ENCODE results near the gene BACE2. TPM values are rescaled to one million over a fixed set of nuclear protein-coding genes. Genes with fewer than 3 reads are reported as not detected.

The BACE2 gene
- total and polyA plus RNA-seq, 11 donors: 3.8 to 30.3 (median 15.6) TPM

DNA sequence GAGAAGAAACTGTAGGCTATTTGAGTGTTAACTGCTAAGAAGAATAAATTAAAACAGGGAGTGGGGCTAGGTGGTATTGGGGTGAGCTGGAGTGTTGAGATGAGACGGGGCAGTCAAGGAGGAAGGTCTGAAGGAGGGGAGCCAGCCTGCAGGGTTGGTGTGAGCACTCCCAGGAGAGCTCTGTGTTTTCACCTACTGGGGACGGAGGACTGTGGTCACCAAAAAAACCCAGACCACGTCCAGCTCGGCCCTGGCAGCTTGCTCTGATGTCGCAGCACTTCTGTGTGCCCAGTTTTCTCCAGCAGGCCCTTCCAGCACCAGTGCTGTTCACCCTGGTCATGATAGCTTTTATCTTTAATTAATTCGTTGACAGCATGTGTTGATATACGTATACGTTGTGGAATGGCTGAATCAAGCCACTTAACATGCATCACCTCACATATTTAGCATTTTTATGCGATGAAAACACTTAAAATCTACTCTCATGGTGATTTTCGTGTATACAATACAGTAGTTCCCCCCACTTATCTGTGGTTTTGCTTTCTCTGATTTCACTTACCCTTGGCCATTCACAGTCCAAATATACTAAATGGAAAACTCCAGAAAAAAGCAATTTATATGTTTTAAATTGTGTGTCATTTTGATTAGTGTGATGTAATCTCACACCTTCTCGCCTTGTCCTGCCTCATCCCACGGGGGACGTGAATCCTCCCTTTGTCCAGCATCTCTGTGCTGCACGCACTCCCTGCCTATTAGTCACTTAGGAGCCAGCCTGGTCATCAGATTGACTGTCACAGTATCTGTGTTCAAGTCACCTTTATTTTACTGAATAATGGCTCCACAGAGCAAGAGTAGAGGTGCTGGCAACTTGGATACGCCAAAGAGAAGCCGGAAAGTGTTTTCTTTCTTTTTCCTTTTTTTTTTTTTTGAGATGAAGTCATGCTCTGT is 161.0 kb downstream of the BACE2 start:
- intact Hi-C loops (cut with DNase I): no loop called here
- TF ChIP-seq POLR2A (IDR thresholded peaks at IDR 0.05): no peak
- TF ChIP-seq, protein P1, sequence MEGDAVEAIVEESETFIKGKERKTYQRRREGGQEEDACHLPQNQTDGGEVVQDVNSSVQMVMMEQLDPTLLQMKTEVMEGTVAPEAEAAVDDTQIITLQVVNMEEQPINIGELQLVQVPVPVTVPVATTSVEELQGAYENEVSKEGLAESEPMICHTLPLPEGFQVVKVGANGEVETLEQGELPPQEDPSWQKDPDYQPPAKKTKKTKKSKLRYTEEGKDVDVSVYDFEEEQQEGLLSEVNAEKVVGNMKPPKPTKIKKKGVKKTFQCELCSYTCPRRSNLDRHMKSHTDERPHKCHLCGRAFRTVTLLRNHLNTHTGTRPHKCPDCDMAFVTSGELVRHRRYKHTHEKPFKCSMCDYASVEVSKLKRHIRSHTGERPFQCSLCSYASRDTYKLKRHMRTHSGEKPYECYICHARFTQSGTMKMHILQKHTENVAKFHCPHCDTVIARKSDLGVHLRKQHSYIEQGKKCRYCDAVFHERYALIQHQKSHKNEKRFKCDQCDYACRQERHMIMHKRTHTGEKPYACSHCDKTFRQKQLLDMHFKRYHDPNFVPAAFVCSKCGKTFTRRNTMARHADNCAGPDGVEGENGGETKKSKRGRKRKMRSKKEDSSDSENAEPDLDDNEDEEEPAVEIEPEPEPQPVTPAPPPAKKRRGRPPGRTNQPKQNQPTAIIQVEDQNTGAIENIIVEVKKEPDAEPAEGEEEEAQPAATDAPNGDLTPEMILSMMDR (IDR thresholded peaks at IDR 0.05): no peak
- Histone ChIP-seq H3K27me3 (peaks cover 0 to 3% (median 0%) of the 10 kb centered on the region in 9 donors), H3K4me1 (no peaks in the 10 kb centered on the region), H3K36me3 (no peaks in the 10 kb centered on the region), H3K9me3 (peaks cover 0 to 8% (median 0%) of the 10 kb centered on the region in 12 donors), H3K27ac (no peak overlapping the region), H3K4me3 (no peak overlapping the region)
- ATAC-seq: no peak
- DNase-seq: no peak
- 58 to 66% (median 62%) methylated on average over 16 of the region's 16 CpGs for WGBS, 4 donors

Small RNA genes within 50 kb of the gene (microRNA-seq; reads per million reads assigned to microRNA genes)
- gene MIR3197: 0 to 0.21 (median 0) reads per million in 4 donors

Other genes starting within 250 kb of the BACE2 start
- under 1 TPM in 1 of 9 donors, not detected in 8; 0.54 TPM for gene FAM3B, start 148.6 kb downstream of the BACE2 start, total RNA-seq
- under 1 TPM in 1 of 2 donors, not detected in 1; 0.10 TPM for gene FAM3B, start 148.6 kb downstream of the BACE2 start, polyA plus RNA-seq
- gene MX2, start 193.9 kb downstream of the BACE2 start, total RNA-seq: 10 to 100 TPM in 3 of 9 donors, 1 to 10 TPM in 6; 4.2 to 23.3 (median 6.0) TPM
- gene MX2, start 193.9 kb downstream of the BACE2 start, polyA plus RNA-seq: 1 to 10 TPM; 3.2 to 5.3 TPM